NCI-H146 treated with DMSO at 0.1 percent for 48 hours (cell line): ENCODE results near the gene SSH2.

Experiments
- DNase-seq: peaks from one replicate; lab custom pipeline; 2025; ENCODE audit not compliant: unreplicated experiment; lab: John Stamatoyannopoulos, UW

Gene SSH2

DNA sequence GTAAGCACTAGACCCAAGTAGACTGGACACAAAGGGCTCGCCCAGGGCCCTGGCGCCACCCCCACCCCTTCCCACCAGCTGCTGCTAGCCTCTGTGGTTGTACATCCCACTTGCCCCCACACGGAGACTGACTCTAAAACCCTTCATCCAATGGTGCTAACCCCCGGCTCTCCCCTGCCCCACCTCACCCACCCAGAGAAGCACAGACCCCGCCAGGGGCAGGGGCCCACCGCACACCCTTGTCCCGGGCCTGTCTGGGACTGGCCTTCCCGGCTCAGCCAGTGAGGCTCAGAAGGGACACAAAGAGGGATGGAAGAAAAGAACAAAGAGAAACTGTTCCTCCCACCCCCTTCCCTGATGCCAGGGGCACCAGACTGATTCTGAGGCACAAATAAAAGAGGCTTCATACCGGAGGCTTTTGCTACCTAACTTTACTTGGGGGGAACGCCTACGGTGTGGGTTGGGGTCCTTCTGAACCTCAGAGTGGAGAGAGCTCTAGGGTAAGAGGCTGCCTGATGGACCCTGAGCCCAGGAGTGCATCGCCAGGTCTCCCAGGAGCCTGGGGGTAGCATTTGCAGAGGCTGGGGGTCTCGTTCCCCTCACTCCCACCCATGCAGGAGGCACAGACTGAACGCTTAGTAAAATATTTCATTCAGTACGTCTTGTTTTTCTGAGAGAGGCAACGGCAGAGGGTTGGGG, 315.5 kb downstream of the SSH2 start:
- no peak for DNase-seq

DNA sequence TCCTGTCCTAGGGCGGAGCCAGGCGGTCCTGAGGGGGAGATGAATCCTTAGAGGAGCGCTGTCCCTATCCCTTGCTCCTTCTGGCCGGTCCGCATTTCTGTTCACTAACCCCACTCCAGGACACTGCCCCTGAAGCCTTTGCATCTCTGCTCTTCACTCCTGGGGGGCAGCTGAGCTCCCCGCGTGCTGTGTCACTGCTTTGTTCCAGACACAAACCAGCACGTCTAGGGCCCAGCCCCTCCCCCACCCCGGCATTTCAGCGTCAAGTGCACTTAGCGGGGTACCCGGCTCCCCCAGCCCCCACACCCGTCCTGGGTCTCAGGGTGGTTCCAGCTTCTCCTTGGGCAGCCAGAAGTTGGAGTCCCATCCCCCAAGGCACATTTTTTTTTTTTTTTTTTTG, 316.2 kb downstream of the SSH2 start:
- DNase-seq = no peak

DNA sequence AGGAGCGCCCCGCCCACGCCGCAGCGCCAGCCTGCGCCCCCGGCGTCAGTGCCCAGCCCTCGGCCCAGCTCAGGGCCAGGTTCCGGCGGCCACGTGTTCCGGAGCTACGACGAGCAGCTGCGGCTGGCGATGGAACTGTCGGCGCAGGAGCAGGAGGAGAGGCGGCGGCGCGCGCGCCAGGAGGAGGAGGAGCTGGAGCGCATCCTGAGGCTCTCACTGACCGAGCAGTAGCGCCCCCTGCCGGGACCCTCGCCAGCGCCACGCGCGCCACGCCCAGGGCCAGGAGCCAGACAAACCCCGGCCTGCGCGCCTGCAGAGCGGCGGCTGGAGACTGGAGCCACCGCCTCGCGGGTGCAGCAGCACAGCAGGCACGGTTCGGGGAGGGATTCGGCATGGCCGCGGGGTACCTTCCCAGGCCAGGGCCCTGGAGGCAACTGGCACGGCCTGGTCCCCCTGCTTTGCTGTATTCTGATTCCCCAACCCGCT, 316.6 kb downstream of the SSH2 start:
- DNase-seq = no peak

DNA sequence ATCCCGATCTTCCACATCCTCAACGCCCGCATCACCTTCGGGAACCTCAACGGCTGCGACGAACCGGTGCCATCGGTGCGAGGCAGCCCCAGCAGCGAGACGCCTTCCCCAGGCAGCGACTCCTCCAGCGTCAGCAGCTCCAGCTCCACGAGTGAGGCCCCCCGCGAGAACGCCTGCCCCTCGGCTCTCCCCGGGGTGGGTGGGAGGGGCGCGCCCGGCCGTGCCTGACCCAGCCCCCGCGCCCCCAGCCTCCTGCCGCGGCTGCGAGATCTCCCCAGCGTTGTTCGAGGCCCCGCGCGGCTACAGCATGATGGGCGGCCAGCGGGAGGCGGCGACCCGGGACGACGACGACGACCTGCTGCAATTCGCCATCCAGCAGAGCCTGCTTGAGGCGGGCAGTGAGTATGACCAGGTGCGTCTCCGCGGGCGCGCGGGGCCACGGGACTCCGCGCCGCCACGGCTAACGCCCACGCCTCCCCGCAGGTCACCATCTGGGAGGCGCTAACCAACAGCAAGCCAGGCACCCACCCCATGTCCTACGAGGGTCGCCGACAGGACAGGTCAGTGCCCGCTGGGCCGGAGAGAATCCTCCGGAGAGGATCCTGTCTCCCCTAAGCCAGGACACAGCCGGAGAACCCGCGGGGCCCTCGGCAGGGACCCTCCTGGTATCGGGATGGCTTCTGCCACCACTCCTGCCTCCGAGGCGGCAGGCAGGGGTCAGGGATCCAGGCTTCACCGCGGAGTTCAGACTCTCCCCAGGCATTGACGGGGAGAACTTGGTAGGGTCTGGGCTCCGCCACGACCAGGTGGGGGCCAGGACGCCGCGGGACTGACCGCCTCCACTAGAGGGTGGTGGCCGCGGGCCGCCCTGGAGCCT, 317.4 kb downstream of the SSH2 start:
- DNase-seq = no peak

DNA sequence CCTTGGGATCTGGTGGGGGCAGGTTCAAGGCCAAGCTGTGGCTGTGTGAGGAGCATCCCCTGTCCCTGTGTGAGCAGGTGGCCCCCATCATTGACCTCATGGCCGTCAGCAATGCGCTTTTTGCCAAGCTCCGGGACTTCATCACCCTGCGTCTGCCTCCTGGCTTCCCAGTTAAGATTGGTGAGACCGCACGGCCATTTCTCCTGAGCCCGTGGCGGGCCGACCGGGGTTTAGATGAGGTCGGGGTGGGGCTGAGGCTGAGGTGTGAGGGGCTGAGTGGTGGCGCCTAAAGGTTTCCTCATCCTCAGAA, 318.0 kb downstream of the SSH2 start:
- no peak for DNase-seq

DNA sequence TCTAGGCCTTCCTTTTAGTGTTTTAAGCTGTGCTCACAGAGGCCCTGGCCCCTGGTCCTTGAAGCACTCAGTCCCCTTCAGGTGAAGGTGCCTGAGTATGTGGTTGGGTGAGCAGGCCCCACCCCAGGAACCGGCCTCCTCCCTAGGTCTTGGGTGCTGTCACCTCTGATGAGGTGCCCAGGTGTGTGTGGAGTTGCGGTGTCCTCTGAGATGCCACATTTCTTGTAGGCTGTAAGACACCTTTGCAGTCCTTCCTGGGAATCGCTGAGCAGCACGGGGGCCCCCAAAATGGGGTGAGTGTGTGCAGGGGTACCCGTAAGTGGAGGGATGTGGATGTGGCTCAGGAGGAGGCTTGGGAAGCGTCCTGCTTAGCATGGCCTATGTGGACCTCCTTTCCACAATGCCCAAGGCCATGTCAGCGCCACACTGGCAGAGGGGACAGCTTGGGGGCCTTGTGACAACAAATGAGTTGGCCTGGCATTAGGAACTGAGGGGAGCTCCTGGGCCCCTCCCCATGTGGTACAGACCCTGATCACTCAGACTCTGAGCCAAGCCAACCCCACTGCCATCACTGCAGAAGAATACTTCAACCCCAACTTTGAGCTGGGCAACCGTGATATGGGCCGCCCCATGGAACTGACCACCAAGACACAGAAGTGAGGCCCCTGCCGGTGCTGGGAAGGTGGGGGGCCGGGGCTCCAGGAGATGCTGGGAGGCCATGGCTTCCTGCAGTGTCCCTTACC, 318.5 kb downstream of the SSH2 start:
- no peak for DNase-seq

DNA sequence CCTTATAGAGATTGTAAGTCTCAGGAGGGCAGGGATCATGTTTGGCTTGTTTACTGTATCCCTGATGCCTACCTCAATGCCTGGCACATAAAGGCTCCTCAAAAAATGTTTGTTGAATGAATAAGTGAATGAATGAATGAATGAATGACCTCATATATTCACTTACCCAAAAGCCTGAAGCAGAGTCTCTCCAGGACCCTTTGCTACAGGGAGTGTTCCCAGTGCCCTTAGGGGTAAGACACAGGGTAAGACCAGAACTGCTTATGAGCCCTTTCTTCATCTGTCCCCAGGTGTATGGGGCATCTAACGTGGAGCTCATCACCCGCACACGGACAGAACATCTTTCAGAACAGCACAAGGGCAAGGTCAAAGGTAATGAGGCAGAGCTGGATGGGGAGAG, 319.6 kb downstream of the SSH2 start:
- DNase-seq = no peak

DNA sequence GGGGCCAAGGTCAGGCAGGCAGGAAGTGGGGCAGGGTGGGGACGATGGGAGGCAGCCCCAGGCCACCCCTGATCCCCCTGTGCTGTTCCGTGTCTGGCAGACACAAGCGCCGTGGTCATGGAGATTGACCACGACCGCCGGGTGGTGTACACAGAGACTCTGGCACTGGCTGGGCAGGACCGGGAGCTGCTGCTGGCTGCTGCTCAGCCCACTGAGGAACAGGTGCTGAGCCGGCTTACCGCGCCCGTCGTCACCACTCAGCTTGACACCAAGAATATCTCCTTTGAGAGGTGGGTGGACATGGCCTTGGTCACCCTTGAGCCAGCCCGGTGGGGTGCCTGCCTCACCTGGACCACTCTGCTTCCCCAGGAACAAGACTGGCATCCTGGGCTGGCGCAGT, 321.0 kb downstream of the SSH2 start:
- no peak for DNase-seq

DNA sequence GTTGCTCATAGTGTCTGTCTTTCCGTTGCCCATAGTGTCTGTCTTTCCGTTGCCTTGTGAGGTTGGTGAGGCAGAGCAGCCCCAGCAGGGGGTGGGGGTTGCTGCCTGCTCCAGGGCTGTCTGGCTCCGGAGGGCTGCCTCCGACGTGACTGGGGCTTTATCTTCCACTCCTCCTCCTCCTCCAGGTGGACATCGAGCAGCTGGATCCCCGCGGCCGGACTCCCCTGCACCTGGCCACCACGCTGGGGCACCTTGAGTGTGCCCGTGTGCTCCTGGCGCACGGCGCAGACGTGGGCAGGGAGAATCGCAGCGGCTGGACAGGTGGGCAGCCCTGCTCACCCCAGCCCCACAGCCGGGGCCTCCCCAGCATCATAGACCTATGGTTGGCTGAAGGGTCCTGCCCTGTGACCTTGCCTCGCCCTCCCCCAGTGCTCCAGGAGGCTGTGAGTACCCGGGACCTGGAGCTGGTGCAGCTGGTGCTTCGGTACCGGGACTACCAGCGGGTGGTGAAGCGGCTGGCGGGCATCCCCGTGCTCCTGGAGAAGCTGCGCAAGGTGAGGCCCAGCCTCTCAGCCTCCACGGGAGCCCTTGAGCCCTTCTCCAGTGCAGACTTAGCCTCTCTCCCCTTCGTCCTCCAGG, 322.4 kb downstream of the SSH2 start:
- no peak for DNase-seq

DNA sequence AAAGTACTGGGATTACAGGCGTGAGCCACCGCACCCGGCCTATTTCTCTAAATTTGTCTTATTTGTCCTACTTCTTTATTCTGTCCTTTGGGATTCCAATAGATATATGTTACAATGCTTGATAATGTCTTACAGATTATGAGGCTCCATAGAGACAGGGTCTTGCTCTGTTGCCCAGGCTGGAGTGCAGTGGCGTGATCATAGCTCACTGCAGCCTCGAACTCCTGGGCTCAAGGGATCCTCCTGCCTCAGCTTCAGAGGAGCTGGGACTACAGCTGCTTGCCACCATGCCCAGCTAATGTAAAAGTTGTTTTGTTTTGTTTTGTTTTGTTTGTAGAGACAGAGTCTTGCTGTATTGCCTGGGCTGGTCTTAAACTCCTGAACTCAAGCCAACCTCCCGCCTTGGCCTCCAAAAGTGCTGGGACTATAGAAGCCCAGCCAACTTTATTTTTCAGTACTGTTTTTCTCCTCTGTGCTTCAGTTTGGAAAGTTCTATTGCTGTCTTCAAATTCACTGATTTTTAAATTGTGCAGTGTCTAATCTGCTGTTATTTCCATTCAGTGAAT, 326.8 kb downstream of the SSH2 start:
- DNase-seq = no peak

DNA sequence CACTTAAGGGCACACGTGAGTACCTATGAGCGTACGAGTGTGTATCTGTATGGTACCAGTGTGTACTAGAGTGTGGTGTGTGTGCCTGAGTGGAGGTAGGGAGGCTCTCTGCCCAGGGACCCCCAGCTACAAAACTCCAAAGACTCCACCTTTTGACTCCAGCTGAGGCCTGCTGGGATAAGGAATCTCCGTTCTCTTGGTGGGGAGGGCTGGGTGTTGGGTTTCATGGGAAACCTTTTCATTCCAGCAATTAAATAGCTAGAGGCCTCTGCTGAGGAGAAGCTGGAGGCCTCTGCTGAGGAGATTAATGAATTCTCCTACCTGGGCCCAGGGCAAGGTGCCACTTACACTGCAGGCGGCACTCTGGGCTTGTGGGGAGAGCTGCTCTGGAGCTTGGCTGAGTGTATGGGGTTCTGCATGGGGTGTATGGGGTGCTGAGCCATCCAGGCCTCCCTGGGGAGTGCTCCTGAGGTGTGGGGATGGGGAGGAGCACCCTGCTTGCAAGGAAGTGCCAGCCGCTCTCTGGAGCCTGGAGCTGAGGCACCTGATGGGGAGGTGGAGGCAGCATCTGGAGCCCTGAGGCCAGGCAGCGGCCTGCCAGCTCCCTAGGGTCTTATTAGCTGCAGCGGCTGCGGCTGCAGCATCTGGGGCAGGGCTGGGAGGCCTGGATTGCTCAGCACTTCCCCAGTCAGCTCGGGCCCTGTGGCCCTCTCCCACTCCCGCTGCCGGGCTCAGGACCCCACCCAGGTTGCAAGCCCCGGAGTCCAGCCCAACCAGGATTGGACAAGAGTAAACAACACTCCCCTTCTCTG, 332.5 kb downstream of the SSH2 start:
- DNase-seq = no peak

DNA sequence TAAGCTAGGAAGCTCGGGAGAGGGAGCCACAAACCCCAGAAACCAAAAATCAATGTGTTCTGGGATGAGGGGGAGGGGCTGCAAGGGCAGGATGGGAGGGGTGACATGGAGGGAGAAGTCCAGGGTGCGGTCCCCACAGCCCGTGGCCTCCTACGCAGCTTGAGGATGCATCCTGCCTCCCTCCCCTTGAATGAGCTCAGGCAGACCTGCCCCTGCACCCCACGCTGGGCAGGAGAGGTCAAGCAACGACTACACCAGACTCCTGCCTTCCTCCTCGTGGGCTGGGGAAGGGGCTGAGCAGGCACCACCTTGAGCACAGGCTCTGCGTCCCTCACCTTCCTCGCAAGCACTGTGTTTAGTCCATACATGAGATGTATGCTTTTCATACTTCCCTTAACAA, 333.2 kb downstream of the SSH2 start:
- no peak for DNase-seq

DNA sequence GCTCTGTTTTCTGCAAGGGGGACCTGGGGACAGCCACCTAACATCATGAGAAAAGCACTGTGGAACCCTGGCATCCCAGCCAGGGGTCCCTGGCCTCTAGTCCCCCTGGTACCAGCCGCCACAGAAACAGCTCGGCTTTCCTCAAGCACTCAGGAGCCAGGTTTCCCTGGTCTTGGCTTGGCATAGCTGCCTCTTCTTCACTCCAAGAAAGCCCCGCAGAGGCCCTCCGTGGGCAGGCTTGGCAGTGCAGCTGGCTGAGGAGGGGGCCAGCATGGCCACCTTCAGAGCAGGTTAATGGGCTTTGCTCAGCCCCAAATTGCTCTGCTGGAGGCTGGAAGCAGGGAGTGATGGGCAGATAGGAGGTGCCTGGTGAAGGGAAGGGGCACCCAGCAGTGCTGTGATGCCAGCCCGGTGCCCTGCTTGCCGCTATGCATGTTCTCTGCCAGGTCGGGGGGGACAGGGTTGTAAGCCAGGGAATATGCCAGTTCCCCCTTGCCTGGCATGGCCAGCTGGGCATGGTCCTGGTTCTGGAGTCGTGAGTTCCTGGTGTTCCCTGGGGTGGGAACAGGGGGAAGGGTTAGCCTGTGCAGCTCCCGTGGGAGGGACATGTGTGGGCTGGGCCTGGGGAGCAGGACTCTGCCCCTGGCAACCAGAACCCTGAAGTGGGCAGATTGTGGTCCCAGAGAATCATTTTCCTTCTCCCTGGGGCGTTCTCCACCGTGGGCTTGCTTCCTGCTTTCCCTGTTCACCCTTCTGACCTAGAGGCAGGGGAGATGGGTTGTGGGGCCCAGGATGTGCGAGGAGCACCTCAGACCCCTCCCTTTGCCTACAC, 333.9 kb downstream of the SSH2 start:
- no peak for DNase-seq

DNA sequence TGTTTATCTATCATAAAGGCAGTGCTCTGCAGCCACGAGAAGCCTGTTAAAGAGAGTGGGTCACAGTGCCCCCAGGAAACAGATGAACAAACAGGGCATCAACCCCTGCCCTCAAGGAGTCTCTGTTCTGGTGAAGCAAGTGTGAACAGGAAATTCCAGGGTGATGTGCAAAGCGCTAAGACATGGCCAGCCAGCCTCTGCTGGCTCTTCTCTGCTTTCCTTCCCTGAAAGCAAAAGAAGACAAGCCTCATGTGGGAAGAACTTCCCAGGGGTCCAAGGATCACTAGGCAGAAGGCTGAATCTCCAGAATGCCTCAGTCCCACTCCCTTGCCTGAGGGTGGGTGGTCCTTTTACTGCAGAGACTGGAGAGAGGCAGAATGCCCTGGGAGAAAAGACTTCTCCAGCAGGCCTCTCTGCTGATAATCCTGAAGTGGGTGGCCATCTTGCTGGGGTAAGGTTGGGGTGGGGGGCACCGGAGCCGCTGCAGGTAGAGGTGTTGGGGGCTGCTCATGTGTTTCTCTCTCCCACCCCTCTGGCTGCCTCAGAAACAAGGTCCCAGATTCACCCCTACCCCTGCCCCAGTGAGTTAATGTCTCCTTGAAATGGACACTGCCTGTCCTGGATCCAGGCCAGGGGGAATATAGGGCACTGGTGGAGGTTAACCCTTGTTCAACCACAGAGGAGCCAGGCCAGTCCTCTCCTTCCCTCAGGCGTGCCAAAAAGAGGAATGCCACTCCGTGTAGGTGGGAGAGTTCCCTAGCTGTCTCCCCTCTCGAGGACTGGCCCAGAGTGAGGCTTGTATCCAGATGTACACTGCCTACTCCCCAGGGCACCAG, 334.7 kb downstream of the SSH2 start:
- no peak for DNase-seq

DNA sequence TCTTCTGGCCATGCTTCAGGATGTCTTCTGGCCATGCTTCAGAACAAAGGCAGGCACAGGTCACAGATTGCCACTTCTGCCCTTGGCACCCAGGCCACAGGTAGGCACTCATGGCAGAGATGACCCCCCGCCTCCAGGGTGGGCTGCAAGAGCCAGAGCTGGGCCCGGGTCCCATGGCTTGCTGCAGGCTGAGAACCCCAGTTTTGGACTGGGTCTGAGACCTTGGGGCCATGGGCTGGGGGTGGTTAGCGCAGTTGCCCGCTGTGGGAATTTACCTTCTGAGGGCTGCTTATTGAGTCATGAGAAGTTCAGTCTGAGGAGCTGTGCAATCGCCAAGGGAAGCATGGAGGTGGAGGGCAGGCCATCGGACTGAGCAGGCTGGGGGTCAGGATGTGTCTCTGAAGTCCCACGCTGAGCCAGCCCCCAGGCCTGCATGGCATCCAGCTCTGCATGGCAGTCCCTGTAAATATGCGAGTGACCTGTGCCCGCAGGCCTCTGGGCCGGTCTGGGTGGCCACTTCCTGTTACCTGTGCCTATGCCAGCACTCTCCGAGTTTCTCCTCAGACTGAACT, 335.4 kb downstream of the SSH2 start:
- DNase-seq = no peak

DNA sequence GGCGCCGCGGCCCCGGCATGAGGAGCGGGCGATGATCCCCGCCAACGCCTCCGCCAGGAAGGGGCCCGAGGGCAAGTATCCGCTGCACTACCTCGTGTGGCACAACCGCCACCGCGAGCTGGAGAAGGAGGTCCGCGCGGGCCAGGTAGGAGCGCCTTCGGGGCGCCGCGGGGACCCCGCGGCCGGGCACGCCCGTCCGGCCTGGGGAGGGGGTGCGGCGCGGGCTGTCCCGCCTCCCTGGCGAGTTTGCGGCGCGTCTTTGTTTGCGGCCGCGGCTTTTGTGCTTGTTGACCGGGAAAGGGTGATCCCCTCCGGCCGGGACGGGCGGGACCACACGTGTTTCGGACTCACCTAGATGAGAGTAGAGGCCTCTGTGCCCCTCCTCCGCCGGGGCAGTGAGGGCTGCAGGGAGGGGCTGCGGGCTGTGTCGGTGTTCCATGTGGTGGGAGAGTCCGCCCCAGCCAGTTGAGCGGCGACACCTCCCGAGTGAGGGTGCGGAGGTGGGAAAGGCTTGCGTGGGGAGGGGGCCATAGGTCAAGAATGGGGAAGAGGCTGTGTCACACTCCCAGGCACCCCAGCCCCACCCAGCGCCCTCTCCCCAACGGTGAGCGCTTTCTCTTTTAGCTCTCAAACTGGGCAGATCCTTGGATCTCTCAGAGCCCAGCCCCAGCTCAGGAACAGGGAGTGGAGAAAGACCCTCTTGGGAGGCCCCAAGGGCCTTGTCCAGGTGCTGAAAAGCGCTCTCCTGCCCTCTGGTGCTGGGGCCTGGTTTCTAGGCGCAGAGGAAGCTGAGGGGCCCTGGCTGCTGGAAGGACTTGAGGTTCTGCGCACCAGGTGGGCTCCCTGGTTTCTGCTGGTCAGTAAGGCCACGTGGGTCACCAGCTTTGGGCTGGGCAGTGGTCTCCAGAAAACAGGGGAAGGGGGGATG, 336.2 kb downstream of the SSH2 start:
- no peak for DNase-seq
